WERI-Rb-1 (cell line): Measurements from ENCODE around the gene GJA9.

Source experiments
- DNase-seq: peaks from one replicate; pipeline ENCODE4 v3.0.0-alpha.2; 2020
- H3K27ac ChIP-seq: fragments of 250-450 bp; sonication (Bioruptor Pico); 2 replicates; pipeline ENCODE4 v1.5.1; 2020; ENCODE audit warnings: mild to moderate bottlenecking, moderate library complexity
- H3K27me3 ChIP-seq: fragments of 250-450 bp; sonication (Bioruptor Pico); 2 replicates; pipeline ENCODE4 v1.5.1; 2021; ENCODE audit warnings: mild to moderate bottlenecking, low read depth, moderate library complexity; ENCODE audit not compliant: insufficient read depth, severe bottlenecking
- H3K36me3 ChIP-seq: fragments of 250-450 bp; sonication (Bioruptor Pico); 2 replicates; pipeline ENCODE4 v1.5.1; 2020; ENCODE audit warnings: mild to moderate bottlenecking, moderate library complexity
- H3K4me3 ChIP-seq: 2 replicates; pipeline ENCODE4 v1.5.1; 2011; ENCODE audit warnings: low read depth, mild to moderate bottlenecking, control low read depth, low read length
- H3K9me3 ChIP-seq: fragments of 250-450 bp; sonication (Bioruptor Pico); 2 replicates; pipeline ENCODE4 v1.5.1; 2021; ENCODE audit warnings: mild to moderate bottlenecking, moderate library complexity; ENCODE audit not compliant: severe bottlenecking
- TF ChIP-seq, protein P1 (sequence below): IDR thresholded peaks from 2 replicates; pipeline ENCODE4 v1.5.1; 2011; ENCODE audit warnings: low read depth, mild to moderate bottlenecking, control low read depth, inconsistent platforms, low read length

GJA9 gene

DNA sequence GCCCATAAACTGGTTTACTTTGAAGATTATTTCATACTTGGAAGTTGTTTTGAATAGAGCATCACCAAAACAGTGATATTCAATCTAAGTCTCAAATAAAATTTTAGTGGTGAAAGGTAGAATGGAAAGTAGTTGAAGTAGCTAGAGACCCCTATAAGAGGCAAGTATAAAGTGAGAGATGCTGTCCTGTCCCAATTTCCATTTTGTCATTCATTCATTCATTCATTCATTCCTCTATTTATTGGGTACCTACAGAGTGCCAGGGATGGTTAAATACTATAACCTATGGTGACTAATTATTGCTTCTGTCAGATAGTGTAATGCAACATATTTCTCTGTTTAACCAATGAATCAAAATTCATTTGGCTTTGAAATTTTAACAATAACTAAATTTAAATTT, 54.5 kb downstream of the GJA9 start:
- TF ChIP-seq, protein P1, sequence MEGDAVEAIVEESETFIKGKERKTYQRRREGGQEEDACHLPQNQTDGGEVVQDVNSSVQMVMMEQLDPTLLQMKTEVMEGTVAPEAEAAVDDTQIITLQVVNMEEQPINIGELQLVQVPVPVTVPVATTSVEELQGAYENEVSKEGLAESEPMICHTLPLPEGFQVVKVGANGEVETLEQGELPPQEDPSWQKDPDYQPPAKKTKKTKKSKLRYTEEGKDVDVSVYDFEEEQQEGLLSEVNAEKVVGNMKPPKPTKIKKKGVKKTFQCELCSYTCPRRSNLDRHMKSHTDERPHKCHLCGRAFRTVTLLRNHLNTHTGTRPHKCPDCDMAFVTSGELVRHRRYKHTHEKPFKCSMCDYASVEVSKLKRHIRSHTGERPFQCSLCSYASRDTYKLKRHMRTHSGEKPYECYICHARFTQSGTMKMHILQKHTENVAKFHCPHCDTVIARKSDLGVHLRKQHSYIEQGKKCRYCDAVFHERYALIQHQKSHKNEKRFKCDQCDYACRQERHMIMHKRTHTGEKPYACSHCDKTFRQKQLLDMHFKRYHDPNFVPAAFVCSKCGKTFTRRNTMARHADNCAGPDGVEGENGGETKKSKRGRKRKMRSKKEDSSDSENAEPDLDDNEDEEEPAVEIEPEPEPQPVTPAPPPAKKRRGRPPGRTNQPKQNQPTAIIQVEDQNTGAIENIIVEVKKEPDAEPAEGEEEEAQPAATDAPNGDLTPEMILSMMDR = no peak
- H3K27me3 ChIP-seq = no peaks in the 10 kb centered on the region
- no peaks in the 10 kb centered on the region for H3K36me3 ChIP-seq
- no peaks in the 10 kb centered on the region for H3K9me3 ChIP-seq
- no peak for DNase-seq
- H3K27ac ChIP-seq = no peak overlapping the region
- no peak overlapping the region for H3K4me3 ChIP-seq

DNA sequence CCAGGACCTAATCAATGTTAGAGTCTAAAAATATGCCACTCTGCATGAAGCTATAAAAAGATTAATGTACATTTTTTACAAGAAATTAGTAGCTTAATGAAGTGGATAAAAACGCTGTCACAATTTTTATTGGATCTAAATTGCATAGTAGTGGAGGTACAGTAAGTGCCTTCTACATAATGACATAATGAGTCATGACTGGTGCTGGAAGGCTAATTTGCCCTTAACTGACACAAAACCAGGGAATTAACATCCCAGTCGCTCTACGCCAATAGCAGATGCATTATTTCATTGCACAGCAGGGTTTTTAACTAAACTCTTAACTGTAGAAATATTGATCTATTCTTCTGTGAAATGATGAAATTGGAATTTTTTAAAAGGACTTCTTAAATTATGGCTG, 55.1 kb downstream of the GJA9 start:
- no peaks in the 10 kb centered on the region for H3K9me3 ChIP-seq
- no peaks in the 10 kb centered on the region for H3K27me3 ChIP-seq
- DNase-seq = no peak
- H3K36me3 ChIP-seq = no peaks in the 10 kb centered on the region
- H3K27ac ChIP-seq = no peak overlapping the region
- no peak overlapping the region for H3K4me3 ChIP-seq
- TF ChIP-seq, protein P1 = no peak
